ENCODE measurements around the gene ADD1.

Gene ADD1

GRCh38 chr4:2802618-2803531 is 40.8 kb upstream of the ADD1 start:
- H3K4me3 ChIP-seq (replicated peaks; ENCODE audit: low read depth, low read length): no peak overlapping the region
- DNase-seq (ENCODE audit: extremely low read depth, low read depth): no peak
- no peak for TF ChIP-seq CTCF (IDR thresholded peaks at IDR 0.05; ENCODE audit: low read depth, low read length, missing control alignments)

DNA sequence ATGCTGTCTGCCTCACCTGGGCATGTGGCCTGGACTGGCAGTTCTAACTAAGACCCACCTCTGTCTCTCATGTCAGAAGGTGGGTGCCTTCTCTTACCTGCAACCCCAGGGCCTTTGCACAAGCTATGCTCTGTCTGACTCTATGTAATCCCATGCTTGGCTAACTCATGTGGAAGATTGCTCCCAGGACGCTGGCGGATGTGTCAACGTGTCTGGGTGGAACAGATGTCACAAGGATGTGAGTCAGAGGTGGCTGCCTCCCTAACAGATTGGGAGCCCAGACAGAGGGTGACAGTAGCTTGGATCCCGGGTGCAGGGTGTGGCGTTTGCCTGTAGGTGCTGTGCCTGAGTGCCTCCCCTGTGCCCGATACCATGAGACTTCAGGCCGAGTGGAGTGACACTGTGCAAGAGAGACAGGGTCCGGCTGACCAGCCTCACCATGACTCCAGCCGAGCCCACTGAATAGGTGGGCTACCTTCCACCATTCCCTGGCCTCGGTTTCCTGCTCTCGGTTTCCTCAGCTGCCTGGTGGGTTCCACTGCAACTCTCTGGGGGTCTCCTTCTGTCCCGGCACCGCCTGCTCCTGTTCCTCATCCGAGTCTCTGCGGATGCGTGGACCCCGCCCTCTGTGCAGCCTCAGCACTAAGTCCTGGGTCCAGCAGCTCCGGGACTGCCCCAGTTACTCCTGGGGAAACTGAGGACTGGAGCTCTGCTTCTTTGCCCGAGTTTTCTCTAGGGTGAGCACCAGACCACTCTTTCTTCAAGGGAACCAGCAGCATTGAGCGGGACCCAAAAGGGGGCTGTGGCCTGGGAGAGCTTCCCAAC is 39.8 kb upstream of the ADD1 start:
- no peak overlapping the region for H3K4me3 ChIP-seq (replicated peaks; ENCODE audit: low read depth, low read length)

GRCh38 chr4:2804449-2804972 is 39.1 kb upstream of the ADD1 start:
- TF ChIP-seq CTCF (IDR thresholded peaks at IDR 0.05; ENCODE audit: low read depth, low read length, missing control alignments): no peak
- no peak overlapping the region for H3K4me3 ChIP-seq (replicated peaks; ENCODE audit: low read depth, low read length)
- DNase-seq (ENCODE audit: extremely low read depth, low read depth): no peak

More for the DNA sequence above, 39.8 kb upstream of the ADD1 start:
- no peak for DNase-seq (ENCODE audit: extremely low read depth, low read depth)
- TF ChIP-seq CTCF (IDR thresholded peaks at IDR 0.05; ENCODE audit: low read depth, low read length, missing control alignments): no peak

GRCh38 chr4:2804973-2805501 is 38.6 kb upstream of the ADD1 start:
- no peak overlapping the region for H3K4me3 ChIP-seq (replicated peaks; ENCODE audit: low read depth, low read length)
- DNase-seq (ENCODE audit: extremely low read depth, low read depth): no peak
- no peak for TF ChIP-seq CTCF (IDR thresholded peaks at IDR 0.05; ENCODE audit: low read depth, low read length, missing control alignments)

DNA sequence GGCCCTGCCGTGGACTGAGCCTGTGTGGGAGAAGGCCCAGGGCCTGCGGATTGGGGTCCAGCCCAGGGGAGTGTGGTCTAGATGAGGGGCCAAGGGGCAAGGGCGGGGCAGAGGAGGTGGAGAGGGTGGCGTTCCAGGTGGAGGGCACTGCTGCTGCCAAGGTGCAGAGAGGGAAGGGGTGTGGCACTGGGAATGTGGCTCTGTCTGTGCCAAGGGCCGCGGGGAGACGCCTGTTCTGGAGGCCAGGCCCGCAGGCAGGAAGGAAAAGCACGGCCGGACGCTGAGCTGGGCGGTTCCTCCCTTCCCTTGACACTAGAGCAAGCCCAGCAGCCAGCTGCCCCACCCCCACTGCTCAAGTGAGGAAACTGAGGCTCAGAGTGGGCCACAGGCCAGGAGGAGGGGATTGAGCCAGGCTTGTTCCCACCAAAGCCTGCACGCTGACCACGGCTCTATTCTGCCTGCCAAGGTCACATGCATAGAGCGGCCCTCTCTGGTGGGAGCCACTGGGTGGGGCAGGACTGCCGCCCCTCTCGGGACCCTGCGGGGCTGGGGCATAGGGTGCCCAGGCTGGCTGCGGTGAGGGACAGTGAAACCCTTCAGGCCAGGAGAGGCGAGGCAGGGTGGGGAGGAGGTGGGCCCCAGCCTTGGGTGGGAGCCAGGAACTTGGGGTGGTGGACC is 37.8 kb upstream of the ADD1 start:
- H3K4me3 ChIP-seq (replicated peaks; ENCODE audit: low read depth, low read length): no peak overlapping the region
- TF ChIP-seq CTCF (IDR thresholded peaks at IDR 0.05; ENCODE audit: low read depth, low read length, missing control alignments): no peak
- no peak for DNase-seq (ENCODE audit: extremely low read depth, low read depth)

All from HFF-Myc (cell line).